ENCODE results near the gene GDPD2. TPM values are rescaled to one million over a fixed set of nuclear protein-coding genes. Genes with fewer than 3 reads are reported as not detected.
A peak's percentile ranks its signal among the peaks of the same experiment; 100 is the strongest.

Gene GDPD2
- total RNA-seq, 2 donors from 2014 or later, result not detected

DNA sequence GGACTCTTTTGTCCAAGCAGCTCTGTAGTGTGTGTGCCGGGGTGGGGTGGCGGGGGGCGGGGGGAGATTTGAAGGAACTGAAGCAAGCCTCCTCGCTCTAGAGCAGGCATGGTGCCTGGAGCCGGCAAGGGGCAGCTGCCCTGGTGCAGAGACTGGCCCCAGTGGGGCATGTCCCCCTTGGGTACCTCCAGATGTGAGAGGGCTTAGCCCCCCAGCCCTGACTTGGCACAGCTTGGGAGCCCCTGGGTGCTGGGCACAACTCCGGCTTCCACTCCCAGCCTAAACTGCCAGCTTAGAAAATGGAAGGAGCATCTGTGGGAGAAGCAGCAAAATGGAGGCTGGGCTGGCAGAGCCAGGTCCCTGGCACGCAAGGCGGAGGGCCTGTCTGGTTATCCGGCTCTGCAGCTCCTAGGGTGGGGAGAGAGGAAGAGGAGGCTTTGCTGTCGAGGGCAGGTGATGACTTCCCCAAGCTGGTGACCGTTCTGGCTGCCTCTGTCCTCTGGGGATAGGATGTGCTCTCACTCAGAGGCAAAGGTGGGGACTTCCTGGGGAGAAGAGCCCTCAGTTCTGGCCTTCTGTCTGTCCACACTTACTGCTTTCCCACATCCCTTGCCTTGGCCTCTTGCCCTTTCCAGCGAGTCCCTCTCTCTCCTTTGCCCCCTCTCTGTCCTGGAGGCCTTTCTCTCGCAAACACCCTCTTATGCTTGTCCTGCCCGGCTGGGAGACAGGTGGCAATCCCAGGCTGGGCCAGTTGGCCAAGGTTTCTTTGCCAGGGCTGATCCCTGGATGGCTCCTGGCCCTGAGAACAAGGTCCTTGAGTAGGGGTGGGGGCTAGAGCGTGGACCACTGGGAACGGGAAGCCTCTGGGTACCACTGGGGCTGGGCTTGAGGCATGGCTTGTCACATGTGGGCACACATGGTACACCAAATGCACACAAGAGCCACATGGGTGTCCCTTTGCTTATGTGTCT is 23.6 kb downstream of the GDPD2 start:
- no peak for DNase-seq (ENCODE audit: low spot score)
- H3K27ac ChIP-seq, result no peak overlapping the region
- no peaks in the 10 kb centered on the region for H3K9me3 ChIP-seq
- TF ChIP-seq, protein P1, sequence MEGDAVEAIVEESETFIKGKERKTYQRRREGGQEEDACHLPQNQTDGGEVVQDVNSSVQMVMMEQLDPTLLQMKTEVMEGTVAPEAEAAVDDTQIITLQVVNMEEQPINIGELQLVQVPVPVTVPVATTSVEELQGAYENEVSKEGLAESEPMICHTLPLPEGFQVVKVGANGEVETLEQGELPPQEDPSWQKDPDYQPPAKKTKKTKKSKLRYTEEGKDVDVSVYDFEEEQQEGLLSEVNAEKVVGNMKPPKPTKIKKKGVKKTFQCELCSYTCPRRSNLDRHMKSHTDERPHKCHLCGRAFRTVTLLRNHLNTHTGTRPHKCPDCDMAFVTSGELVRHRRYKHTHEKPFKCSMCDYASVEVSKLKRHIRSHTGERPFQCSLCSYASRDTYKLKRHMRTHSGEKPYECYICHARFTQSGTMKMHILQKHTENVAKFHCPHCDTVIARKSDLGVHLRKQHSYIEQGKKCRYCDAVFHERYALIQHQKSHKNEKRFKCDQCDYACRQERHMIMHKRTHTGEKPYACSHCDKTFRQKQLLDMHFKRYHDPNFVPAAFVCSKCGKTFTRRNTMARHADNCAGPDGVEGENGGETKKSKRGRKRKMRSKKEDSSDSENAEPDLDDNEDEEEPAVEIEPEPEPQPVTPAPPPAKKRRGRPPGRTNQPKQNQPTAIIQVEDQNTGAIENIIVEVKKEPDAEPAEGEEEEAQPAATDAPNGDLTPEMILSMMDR (IDR thresholded peaks at IDR 0.05), result no peak
- H3K4me1 ChIP-seq, result peaks cover 0 to 4% of the 10 kb centered on the region in 2 donors
- H3K27me3 ChIP-seq, result no peaks in the 10 kb centered on the region
- H3K4me3 ChIP-seq, result no peak overlapping the region
- no peaks in the 10 kb centered on the region for H3K36me3 ChIP-seq

- no peaks in the 10 kb centered on the region for H3K36me3 ChIP-seq
- H3K9me3 ChIP-seq, result no peaks in the 10 kb centered on the region
- no peak for DNase-seq (ENCODE audit: low spot score)
- no peaks in the 10 kb centered on the region for H3K27me3 ChIP-seq
- no peak overlapping the region for H3K4me3 ChIP-seq
- TF ChIP-seq, protein P1 (IDR thresholded peaks at IDR 0.05), result no peak
- peaks cover 0 to 12% of the 10 kb centered on the region in 2 donors for H3K4me1 ChIP-seq
- no peak overlapping the region for H3K27ac ChIP-seq
These were observed 26.4 kb downstream of the GDPD2 start for GRCh38 chrX:70449457-70449966.

DNA sequence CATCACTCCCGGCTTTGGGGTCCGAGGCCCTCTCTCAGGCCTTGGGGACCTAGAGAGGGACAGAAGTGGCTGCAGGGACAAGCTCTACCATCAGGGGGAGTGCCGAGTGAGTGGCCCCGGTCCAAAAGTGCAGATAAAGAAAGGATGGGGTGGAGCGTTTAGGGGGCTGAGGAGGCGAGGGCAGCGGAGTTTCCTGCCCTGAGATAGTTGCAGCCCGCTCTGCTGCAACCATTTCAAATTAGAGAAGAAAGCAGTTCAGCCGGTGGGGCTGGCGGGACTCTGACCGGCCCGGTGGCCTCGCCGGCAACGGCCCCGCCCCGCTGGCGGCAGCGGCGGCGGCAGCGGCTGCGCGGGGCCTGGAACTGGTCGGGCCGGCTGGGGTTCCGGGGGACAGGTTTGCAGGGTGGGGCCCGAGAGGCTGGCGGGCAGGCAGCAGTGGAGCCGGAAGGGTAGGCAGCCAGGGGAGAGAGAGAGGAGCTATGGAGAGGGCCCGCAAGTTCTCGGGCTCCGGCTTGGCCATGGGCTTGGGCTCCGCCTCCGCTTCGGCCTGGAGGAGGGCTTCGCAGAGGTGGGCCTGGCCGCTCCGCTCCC is 29.1 kb downstream of the GDPD2 start:
- TF ChIP-seq, protein P1 (IDR thresholded peaks at IDR 0.05), result peak; percentile 30 to 73
- no peak for DNase-seq (ENCODE audit: low spot score)
- H3K27ac ChIP-seq, result peak overlapping the region; percentile 48 to 64

DNA sequence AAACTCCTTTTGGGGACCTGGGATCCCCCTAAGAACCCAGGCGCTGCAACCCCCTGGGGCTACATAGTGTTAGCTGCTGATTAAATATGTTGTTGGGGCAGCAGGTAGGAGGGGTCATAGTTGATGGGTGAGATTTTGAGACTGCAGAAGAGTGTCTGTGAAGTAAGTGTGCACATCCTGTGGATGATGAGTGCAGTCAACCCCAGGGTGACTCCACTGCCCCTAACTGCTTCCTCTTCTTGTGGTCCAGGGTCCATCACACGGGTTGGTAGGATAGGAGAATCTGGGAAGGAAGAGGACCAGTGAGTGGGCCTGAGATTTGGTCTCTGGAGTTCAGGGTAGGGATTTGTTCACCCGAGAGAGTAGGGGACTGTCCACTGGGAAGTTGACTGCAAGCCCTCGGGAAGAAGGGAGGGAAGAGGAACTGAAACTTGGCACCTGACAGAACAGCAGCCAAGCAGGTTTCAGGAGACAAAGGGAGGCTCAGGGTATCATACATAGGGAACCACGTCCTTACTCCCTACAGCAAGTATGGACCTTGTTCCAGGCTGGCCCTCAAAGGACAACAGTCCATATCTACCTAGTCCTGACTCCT is 30.0 kb downstream of the GDPD2 start:
- Histone ChIP-seq H3K27me3 (no peaks in the 10 kb centered on the region), H3K4me3 (peak overlapping the region in 1 of 2 donors; percentile 57), H3K4me1 (peaks cover 0 to 8% of the 10 kb centered on the region in 2 donors), H3K36me3 (no peaks in the 10 kb centered on the region), H3K27ac (no peak overlapping the region), H3K9me3 (no peaks in the 10 kb centered on the region)
- DNase-seq (ENCODE audit: low spot score), result no peak
- TF ChIP-seq, protein P1 (IDR thresholded peaks at IDR 0.05), result no peak

More for the DNA sequence above, 29.1 kb downstream of the GDPD2 start:
- Histone ChIP-seq H3K27me3 (no peaks in the 10 kb centered on the region), H3K4me3 (peak overlapping the region; percentile 37 to 57), H3K36me3 (no peaks in the 10 kb centered on the region), H3K4me1 (peaks cover 0 to 8% of the 10 kb centered on the region in 2 donors), H3K9me3 (no peaks in the 10 kb centered on the region)

DNA sequence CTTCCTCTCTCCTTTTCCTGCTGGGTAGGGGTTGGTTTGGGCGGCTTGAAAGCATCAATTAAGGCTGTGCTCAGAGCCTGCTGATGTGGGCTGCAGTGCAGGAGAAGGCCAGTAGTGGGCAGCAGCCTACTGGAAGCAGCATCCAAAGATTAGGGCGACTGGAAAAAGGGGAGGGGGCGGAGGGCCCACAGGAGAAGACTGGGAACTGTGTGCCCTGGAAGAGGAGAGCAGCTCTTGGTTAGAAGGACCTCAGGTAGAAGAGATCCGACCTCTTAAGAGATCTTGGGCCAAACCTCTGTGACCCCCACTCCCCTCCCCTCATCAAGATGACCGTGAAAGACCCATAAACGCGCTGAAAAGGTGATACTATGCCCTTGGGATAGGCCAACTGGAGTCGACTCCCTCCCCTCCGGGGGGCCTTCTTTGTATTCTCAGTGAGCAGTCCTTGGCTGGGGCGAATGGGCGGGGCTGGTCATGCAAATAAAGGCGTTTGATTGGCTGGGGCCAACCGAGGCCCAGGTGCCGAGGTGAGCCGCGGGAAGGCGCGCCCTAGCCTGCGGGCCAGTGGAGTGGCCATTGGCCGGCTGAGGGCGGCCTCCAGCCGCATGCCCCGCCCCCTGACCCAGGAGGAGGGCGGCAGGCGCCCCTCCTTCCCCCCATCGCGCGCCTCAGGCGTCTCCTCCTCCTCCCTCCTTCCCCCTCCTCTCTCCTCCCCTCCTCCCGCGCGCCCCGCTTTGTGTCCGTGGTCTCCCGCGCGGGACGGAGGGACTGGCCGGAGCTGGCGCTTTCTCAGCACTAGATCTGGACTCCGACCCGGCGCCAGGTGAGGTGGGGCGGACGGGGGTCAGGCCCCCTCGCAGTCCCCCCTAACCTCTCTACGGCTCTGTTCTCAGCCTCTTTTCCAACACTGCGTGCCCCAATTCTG is 31.6 kb downstream of the GDPD2 start:
- Histone ChIP-seq H3K27me3 (no peaks in the 10 kb centered on the region), H3K27ac (peak overlapping the region; percentile 82 to 91), H3K4me1 (peaks cover 0 to 8% of the 10 kb centered on the region in 2 donors), H3K4me3 (peak overlapping the region; percentile 50 to 56), H3K36me3 (no peaks in the 10 kb centered on the region), H3K9me3 (no peaks in the 10 kb centered on the region)
- peak; percentile 69 for DNase-seq (ENCODE audit: low spot score)
- TF ChIP-seq, protein P1 (IDR thresholded peaks at IDR 0.05), result peak; percentile 79 to 84
